ENCODE data around the gene PIK3R3.
"Not testable (repeated sequence)": the region's sequence is repeated elsewhere in the genome, so short reads cannot be mapped to it uniquely, and the experiment has no call there.

The PIK3R3 gene

GRCh38 chr1:46113948-46114347, 18.5 kb downstream of the PIK3R3 start:
- no peak for DNase-seq (ENCODE audit: low read depth in 2 of 3, low spot score in 2 of 3)

GRCh38 chr1:46112108-46112507, 20.3 kb downstream of the PIK3R3 start:
- DNase-seq (ENCODE audit: low read depth in 2 of 3, low spot score in 2 of 3), result no peak

DNA sequence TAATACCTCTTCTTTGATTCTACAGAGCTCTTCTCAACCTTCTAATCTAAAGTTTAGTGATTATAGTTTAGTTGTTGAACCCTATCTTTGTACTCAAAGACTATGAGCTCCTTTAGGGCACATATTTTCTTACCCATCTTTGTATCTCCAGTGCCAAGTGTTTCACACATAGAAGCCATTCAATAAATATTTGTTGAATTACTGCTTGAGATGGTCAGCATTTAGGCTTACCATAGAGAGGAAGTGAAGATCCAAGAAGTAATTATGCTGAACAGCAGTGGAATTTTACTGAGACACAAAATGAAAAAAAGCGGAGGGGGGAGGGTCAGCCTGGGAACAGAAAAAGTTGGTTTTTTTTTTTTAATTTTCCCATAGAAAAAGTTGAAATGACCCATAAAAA, 21.9 kb downstream of the PIK3R3 start:
- no peak for DNase-seq (ENCODE audit: low read depth in 2 of 3, low spot score in 2 of 3)

GRCh38 chr1:46102769-46103476, 29.5 kb downstream of the PIK3R3 start:
- DNase-seq (ENCODE audit: low read depth in 2 of 3, low spot score in 2 of 3), result no peak

GRCh38 chr1:46099215-46099614, 33.2 kb downstream of the PIK3R3 start:
- DNase-seq (ENCODE audit: low read depth in 2 of 3, low spot score in 2 of 3), result no peak

- no peak for DNase-seq (ENCODE audit: low read depth in 2 of 3, low spot score in 2 of 3)
Observed at GRCh38 chr1:46098027-46098712, 34.3 kb downstream of the PIK3R3 start.

DNA sequence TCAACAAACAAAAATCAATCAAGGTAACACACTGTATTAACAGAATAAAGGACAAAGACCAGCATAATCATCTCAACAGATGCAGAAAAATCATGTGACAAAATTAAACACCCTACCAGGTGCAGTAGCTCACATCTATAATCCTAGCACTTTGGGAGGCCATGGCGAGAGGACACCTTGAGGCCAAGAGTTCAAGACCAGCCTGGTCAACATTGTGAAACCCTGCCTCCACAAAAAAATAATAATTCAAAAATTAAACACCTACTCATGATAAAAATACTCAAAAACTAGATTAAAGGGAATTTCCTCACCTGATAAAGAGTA, 35.3 kb downstream of the PIK3R3 start:
- DNase-seq (ENCODE audit: low read depth in 2 of 3, low spot score in 2 of 3), result no peak

- DNase-seq (ENCODE audit: low read depth in 2 of 3, low spot score in 2 of 3), result no peak
Observed at GRCh38 chr1:46096269-46097148, 35.9 kb downstream of the PIK3R3 start.

- DNase-seq (ENCODE audit: low read depth in 2 of 3, low spot score in 2 of 3), result not testable (repeated sequence)
Observed at GRCh38 chr1:46095110-46095509, 37.3 kb downstream of the PIK3R3 start.

DNA sequence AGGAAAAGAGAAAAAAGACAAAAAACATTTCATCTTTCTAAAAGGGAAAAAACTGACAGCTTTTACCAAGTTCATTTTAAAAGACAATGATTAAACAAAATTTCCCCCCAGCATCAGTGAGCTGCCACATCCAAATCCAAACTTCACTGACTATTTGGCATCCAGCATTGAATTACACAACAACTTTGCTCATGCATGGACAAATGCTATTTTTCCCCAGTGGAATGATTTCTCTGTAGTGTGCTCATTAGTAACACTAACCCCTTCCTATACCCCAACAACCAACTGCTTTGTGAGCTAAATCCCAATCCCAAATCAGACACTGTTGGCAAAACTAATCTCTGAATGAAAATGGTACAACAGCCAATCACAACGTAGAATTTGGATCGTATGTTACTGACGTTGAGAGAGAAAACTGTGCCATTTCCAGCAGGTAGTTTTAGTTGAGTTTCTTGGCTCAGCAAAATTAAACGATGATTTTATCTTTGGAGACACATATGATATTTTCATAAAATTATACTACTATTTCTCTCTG, 37.9 kb downstream of the PIK3R3 start:
- DNase-seq (ENCODE audit: low read depth in 2 of 3, low spot score in 2 of 3), result no peak

DNA sequence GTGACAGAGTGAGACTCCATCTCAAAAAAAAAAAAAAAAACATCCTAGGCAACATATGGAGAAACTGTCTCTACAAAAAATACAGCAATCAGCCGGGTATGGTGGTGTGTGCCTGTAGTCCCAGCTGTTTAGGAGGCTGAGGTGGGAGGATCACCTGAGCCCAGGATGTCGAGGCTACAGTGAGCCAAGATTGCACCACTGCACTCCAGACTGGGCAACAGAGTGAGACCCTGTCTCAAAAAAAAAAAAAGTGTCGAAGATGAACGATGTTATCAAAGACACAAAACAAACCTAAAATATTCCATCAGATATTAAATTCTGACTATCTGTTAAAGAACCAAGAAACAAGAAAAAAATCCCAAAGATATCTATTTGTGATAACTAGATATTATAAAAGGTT, 38.6 kb downstream of the PIK3R3 start:
- DNase-seq (ENCODE audit: low read depth in 2 of 3, low spot score in 2 of 3), result not testable (repeated sequence)

DNA sequence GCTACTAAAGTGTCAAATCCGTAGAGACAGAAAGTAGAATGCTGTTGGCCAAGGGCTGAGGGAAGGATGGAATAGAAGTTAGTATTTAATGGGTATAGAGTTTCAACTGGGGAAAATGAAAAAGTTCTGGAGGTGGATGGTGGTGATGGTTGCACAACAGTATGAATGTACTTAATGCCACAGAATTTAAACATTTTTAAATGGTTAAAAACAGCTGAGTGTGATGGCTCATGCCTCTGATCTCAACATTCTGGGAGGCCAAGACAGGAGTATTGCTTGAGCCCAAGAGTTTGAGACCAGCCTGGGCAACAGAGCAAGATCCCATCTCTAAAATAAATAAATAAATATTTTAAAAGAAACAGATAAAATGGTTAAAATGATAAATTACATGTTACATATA, 44.5 kb downstream of the PIK3R3 start:
- DNase-seq (ENCODE audit: low read depth in 2 of 3, low spot score in 2 of 3), result no peak

- DNase-seq (ENCODE audit: low read depth in 2 of 3, low spot score in 2 of 3), result no peak
Observed at GRCh38 chr1:46086576-46086975, 45.9 kb downstream of the PIK3R3 start.

GRCh38 chr1:46084553-46085451, 47.6 kb downstream of the PIK3R3 start:
- no peak for DNase-seq (ENCODE audit: low read depth in 2 of 3, low spot score in 2 of 3)

- DNase-seq (ENCODE audit: low read depth in 2 of 3, low spot score in 2 of 3), result no peak
Observed at GRCh38 chr1:46083579-46083978, 48.9 kb downstream of the PIK3R3 start.

DNA sequence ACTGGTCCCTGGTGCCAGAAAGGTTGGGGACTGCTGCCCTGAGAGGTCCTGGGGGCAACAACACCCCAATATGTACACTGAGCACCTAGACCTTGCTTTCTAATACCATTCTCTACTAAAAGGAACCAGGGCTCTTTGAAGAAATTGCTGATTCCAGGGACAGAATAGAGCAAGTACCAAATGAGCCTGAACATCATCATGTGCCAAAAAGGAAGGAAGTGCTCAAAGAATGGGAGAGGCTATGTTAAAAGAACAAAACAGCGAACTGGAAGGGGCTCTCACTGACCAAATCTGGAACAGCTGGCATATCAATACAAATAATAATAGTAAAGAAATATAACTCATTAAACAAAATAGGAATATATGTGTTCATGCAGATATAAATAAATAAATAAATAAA, 50.8 kb downstream of the PIK3R3 start:
- DNase-seq (ENCODE audit: low read depth in 2 of 3, low spot score in 2 of 3), result no peak

- no peak for DNase-seq (ENCODE audit: low read depth in 2 of 3, low spot score in 2 of 3)
Observed at GRCh38 chr1:46081206-46081605, 51.2 kb downstream of the PIK3R3 start.

- no peak for DNase-seq (ENCODE audit: low read depth in 2 of 3, low spot score in 2 of 3)
Observed at GRCh38 chr1:46080257-46080656, 52.2 kb downstream of the PIK3R3 start.

DNA sequence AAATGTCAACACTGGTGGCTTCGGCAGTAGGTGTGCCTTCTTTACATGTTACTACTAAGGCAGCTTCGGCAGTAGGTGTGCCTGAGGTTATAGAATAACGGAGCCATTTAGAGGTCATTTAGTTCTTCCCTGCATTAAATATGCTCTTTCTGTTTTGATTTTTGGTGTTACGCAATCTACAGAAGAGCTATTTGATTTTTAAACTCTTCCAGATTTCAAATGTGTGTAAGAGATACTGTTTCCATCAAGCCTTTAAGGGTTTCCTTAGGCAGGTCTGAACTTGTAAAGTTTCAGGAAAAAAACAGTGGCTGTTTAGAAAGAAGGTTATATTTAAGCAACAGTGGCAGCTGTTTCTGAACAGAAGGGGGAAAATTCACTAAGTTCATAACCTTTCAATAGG, 54.8 kb downstream of the PIK3R3 start:
- DNase-seq (ENCODE audit: low read depth in 2 of 3, low spot score in 2 of 3), result no peak

GRCh38 chr1:46076343-46076742, 56.1 kb downstream of the PIK3R3 start:
- DNase-seq (ENCODE audit: low read depth in 2 of 3, low spot score in 2 of 3), result no peak

DNA sequence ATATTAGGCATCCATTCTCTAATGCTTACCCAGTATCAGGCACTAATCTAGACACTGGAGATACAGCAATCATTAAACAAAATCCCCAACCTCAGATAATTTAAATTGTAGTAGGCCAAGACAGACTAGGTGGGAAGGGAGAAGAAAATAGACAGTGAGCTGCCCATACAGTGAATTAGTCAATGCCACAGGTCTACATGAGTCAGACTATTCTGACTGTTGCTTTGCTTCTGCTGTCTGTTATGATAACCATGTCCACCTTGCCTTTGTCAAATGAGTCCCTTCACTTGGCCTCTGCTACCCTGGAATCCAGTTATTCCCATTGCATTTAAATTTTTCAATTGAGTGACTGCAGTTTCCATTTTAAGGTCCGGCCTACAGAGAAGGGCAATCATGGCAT, 59.5 kb downstream of the PIK3R3 start:
- DNase-seq (ENCODE audit: low read depth in 2 of 3, low spot score in 2 of 3), result no peak
